HAP-1 (cell line): Measurements from ENCODE around the gene FBP1.
"Not testable (repeated sequence)": the region's sequence is repeated elsewhere in the genome, so short reads cannot be mapped to it uniquely, and the experiment has no call there.

ENCODE experiments used
- DNase-seq, 2 experiments: peaks; one replicate each; pipeline ENCODE4 v3.0.0-alpha.2; 2016 to 2020; ENCODE audit warnings: low spot score in 2 of 2
- H3K27me3 ChIP-seq: fragments of 250-450 bp; sonication (Bioruptor Pico); 2 replicates; pipeline ENCODE4 v1.5.1; 2020; ENCODE audit warnings: low read depth, mild to moderate bottlenecking, moderate library complexity
- H3K36me3 ChIP-seq: fragments of 250-450 bp; sonication (Bioruptor Pico); replicated peaks from 2 replicates; pipeline ENCODE4 v1.5.1; 2020; ENCODE audit warnings: mild to moderate bottlenecking
- H3K4me1 ChIP-seq: fragments of 250-450 bp; sonication (Bioruptor Pico); 2 replicates; pipeline ENCODE4 v1.5.1; 2020; ENCODE audit warnings: mild to moderate bottlenecking
- H3K4me3 ChIP-seq: fragments of 250-450 bp; sonication (Bioruptor Pico); 2 replicates; pipeline ENCODE4 v1.5.1; 2020; ENCODE audit warnings: mild to moderate bottlenecking, moderate library complexity
- H3K9me3 ChIP-seq: fragments of 250-450 bp; sonication (Bioruptor Pico); 2 replicates; pipeline ENCODE4 v1.5.1; 2020; ENCODE audit warnings: mild to moderate bottlenecking, moderate library complexity
- in situ Hi-C: fragments of 300-500 bp; cut with MboI; formaldehyde crosslinking; loops from 3 replicates; pipeline ENCODE4 v1.14.3; 2020; ENCODE audit warnings: low sequenced_read_pairs, inconsistent platforms, mixed read lengths

The FBP1 gene

DNA sequence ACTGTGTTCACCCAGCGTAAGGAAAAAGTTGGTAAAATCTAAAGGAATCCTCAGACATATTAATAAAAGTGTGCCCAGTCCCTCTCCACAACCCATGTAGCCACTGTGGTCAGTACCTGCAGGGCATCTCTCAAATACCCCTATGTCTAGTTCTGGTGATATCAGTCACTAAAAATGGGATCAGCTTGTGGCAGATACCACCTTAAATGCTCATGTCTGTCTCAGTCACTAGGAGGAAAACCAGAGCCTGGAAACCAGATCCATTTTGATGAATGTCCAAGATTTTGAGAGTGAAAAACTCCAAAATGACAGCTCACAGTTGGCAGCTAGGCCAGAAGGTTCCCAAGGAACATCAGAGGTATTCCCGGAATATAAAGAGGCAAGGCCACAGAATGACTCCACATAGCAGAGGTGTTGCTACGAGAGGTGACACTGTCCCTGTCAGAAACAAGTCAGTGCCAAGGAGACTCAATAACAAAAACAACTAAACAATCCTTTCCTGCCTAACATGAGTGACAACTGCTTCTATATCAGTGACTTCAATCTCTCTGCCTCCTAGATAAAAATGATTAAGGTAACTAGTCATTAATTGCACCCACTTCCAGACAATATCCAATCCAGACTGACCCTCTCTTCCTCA is 70.9 kb downstream of the FBP1 start:
- Histone ChIP-seq H3K4me3 (no peak overlapping the region), H3K36me3 (no peaks in the 10 kb centered on the region), H3K27me3 (no peaks in the 10 kb centered on the region), H3K4me1 (no peaks in the 10 kb centered on the region), H3K9me3 (no peaks in the 10 kb centered on the region; the same call in 1 of the 2 replicates)
- in situ Hi-C loops, result no loop called here
- no peak for DNase-seq

DNA sequence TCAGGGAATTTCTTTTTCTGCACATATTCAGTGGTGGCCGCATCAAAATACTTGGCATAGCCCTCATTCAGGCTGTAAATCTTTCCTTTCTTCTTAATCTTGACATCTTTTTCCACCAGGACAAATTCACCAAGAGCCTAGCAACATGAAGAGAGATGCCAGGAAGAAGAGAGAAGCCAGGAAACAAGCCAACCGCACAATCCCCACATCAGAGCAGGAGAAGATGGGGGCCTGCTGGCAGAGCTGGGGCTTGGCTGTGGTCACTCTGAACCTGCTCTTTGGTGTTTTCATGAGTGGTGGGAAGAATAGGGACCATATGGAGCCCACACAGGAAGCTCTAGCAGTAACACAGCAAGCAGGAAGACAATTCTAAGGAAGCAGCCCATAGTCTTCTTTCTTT is 72.0 kb downstream of the FBP1 start:
- H3K4me3 ChIP-seq, result no peak overlapping the region
- H3K36me3 ChIP-seq, result no peaks in the 10 kb centered on the region
- no peaks in the 10 kb centered on the region for H3K9me3 ChIP-seq
- H3K27me3 ChIP-seq, result no peaks in the 10 kb centered on the region
- no peaks in the 10 kb centered on the region for H3K4me1 ChIP-seq
- in situ Hi-C loops, result no loop called here
- DNase-seq, result no peak

DNA sequence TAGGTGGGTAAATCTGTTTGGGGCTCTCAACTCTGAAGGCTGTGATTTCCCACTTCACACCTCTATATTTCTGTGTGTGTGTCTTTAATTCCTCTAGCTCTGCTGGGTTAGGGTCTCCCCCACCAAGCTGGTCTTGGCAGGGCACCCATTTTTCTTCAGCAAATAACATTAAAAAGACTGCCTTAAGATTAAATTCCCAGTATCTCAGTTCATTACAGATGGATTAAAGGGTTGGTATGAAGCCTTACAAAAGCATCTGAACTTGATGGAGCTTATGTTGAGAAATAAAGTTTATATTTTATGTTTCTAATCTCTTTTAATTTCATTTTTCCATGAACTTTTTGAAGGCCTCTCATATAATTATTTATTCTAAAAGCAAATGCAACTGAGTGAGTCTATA is 72.8 kb downstream of the FBP1 start:
- no peaks in the 10 kb centered on the region for H3K9me3 ChIP-seq
- DNase-seq, result no peak
- no peaks in the 10 kb centered on the region for H3K36me3 ChIP-seq
- H3K4me3 ChIP-seq, result no peak overlapping the region
- H3K4me1 ChIP-seq, result no peaks in the 10 kb centered on the region
- in situ Hi-C loops, result no loop called here
- no peaks in the 10 kb centered on the region for H3K27me3 ChIP-seq

DNA sequence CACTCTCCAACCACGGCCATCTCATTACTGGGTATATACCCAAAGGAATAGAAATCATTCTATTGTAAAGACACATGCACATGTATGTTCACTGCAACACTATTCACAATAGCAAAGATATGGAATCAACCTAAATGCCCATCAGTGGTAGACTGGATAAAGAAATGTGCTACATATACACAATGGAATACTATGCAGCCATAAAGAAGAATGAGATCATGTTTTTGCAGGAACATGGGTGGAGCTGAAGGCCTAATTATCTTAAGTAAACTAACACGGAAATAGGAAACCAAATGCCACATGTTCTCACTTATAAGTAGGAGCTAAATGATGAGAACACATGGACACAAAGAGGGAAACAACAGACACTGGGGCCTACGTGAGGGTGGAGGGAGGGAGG is 75.0 kb downstream of the FBP1 start:
- DNase-seq, H3K27me3 ChIP-seq, H3K4me3 ChIP-seq, H3K36me3 ChIP-seq, H3K9me3 ChIP-seq, in situ Hi-C loops, H3K4me1 ChIP-seq: not testable (repeated sequence)

DNA sequence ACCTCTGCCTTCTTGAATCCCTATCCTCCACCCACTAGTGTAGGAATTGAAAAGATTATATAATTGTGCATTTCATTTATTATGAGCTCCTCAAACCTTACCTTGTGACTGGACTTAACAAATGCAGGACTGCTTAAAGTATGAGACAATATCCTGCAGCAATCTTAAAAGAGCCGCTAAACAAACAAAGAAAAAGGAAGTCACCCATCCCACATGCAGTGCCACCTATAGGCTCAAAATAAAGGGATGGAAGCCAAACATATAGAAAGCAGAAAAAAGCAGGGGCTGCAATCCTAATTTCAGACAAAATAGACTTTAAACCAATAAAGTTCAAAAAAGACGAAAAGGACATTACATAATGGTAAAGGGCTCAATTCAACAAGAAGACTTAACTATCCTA is 75.8 kb downstream of the FBP1 start:
- in situ Hi-C loops, result no loop called here

DNA sequence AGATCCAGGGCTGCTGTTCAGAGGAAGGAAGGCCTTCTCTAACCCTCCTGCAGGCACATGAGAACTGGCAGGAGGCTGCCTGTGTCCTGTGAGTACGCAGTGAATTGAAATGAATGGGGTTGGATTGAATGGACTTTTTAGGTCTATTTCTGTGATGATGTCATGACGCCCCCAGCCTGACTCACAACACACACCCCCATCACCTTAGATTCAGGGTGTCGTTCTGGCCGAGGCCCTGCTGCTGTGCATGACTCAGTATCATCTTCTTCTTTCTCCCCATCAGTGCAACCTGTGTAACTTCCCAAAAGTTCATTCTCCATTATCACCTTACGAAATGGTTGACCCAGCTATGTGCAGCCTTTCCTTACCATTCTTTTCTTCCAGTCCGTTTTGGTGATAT is 79.1 kb downstream of the FBP1 start:
- DNase-seq, result no peak
- Histone ChIP-seq H3K36me3 (no peaks in the 10 kb centered on the region), H3K4me1 (no peaks in the 10 kb centered on the region), H3K9me3 (no peaks in the 10 kb centered on the region; the same call in 1 of the 2 replicates), H3K4me3 (no peak overlapping the region), H3K27me3 (no peaks in the 10 kb centered on the region)
- in situ Hi-C loops, result no loop called here

More for the DNA sequence above, 75.8 kb downstream of the FBP1 start:
- H3K36me3 ChIP-seq, result no peaks in the 10 kb centered on the region
- no peaks in the 10 kb centered on the region for H3K27me3 ChIP-seq
- no peak overlapping the region for H3K4me3 ChIP-seq
- no peak for DNase-seq
- no peaks in the 10 kb centered on the region for H3K9me3 ChIP-seq
- H3K4me1 ChIP-seq, result no peaks in the 10 kb centered on the region

DNA sequence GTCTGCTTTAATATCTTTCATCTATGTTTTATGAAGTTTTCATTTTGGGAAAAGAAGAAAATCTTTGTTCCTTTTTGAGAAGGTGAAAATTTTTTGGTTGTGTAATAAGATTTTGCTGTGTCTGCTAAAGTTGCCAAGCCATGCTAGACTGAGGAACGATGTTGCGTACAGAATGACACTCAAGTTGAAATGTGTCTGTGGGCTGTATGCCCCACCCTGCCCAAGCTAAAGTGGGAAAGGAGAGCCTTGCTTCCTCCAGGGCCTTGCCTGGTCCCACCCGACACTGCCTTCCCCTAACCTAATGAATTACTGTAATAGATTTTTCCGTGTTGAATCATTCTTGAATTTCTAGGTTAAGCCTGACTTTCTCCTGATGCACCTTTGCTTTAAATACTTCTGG is 81.9 kb downstream of the FBP1 start:
- no peak overlapping the region for H3K4me3 ChIP-seq
- DNase-seq, result no peak
- in situ Hi-C loops, result no loop called here

DNA sequence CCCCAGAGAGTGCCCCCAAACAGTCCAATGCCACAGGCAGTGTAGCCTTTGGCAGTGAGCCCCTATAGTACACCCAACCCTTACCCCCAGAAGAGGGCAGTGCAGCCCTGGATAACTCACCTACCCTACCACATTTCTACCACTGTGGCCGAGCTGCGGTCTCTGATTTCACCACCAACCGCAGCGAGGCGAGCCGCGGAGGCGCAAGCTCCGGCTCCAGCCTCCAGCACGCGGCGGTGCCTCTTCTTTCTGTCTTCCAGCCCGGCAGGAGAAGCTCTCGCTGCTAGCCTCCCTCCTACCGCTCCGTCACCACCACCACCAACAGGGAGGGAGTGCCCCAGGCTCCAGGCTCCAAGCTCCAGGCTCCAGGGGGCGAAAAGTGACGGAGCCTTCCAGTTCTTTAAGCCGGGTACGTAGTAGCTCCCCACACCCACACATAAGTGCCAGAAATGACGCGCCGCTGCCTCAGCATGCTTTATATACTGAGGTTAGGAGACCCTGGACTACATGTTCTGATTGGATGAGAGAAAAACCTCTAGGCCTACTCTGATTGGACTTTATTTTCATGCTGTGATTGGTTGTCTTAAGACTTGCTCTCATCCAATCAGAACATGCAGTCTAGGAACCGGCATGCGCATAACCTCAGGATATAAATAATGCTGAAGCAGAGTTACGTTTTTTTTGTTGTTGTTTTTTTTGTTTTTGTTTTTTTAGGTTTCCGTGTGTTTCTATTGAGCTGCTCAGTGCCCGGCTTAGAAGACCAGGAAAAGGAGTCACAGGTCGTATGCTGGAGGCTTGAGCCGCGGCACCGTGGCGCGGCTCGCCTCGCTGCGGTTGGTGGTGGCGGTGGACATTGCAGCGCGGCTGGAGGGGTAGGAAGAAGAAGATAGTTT is 84.6 kb downstream of the FBP1 start, which contains the start of gene PCAT7:
Gene PCAT7 (plus strand): TSS at position 645 of the 893 bp plus-strand sequence.
- H3K4me3 ChIP-seq, result peak within 1 kb of the TSS; percentile 51
- H3K27me3 ChIP-seq, result no peaks in the 10 kb centered on the region
- in situ Hi-C loops, result no loop called here
- H3K36me3 ChIP-seq, result no peaks in the 10 kb centered on the region
- H3K4me1 ChIP-seq, result peaks cover 7% of the 10 kb centered on the region; the same call in 1 of the 2 replicates
- peaks cover 4% of the 10 kb centered on the region for H3K9me3 ChIP-seq
- DNase-seq, result peak; percentile 78 to 87

More for the DNA sequence above, 81.9 kb downstream of the FBP1 start:
- Histone ChIP-seq H3K4me1 (peaks cover 7% of the 10 kb centered on the region; the same call in 1 of the 2 replicates), H3K36me3 (no peaks in the 10 kb centered on the region), H3K9me3 (peaks cover 4% of the 10 kb centered on the region), H3K27me3 (no peaks in the 10 kb centered on the region)

DNA sequence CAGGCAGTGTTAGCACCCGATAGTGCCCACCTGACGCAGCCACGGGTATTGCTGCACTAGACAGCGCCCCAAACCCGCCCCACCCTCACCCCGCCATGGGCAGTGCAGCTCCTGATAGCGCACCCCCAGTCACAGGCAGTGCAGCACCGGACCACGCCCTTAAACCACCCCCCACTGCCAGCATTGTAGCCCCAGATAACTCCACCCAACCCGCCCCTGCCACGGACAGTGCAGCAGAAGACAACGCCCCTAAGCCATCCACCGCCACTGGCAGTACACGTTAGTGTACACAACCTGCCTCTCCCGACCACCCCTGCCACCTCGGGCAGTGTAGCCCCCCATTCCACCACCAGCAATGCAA is 85.3 kb downstream of the FBP1 start:
- no peak for DNase-seq
- Histone ChIP-seq H3K27me3 (no peaks in the 10 kb centered on the region), H3K4me3 (peak overlapping the region; percentile 51), H3K36me3 (no peaks in the 10 kb centered on the region), H3K9me3 (peaks cover 4% of the 10 kb centered on the region), H3K4me1 (peaks cover 7% of the 10 kb centered on the region; the same call in 1 of the 2 replicates)
- in situ Hi-C loops, result no loop called here
